ENCODE data around the gene DPH2.

GRCh38 chr1:43960798-43961197 lies 9.0 kb upstream of the DPH2 start:
- TF ChIP-seq, protein P1, sequence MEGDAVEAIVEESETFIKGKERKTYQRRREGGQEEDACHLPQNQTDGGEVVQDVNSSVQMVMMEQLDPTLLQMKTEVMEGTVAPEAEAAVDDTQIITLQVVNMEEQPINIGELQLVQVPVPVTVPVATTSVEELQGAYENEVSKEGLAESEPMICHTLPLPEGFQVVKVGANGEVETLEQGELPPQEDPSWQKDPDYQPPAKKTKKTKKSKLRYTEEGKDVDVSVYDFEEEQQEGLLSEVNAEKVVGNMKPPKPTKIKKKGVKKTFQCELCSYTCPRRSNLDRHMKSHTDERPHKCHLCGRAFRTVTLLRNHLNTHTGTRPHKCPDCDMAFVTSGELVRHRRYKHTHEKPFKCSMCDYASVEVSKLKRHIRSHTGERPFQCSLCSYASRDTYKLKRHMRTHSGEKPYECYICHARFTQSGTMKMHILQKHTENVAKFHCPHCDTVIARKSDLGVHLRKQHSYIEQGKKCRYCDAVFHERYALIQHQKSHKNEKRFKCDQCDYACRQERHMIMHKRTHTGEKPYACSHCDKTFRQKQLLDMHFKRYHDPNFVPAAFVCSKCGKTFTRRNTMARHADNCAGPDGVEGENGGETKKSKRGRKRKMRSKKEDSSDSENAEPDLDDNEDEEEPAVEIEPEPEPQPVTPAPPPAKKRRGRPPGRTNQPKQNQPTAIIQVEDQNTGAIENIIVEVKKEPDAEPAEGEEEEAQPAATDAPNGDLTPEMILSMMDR (IDR thresholded peaks at IDR 0.05), result no peak
- no peak for TF ChIP-seq POLR2A (IDR thresholded peaks at IDR 0.05)

Measured in uterus (tissue), 2 donors.